H1 (cell line): Measurements from ENCODE around the gene SLC24A4.

Source experiments
- EP300 ChIP-seq, 2 experiments: IDR thresholded peaks; 1 replicate in 1 of 2; 2 replicates in 1 of 2; pipeline ENCODE4 v1.6.1; 2011 to 2012; ENCODE audit warnings: low read depth in 2 of 2, low read length in 2 of 2, mild to moderate bottlenecking in 2 of 2, borderline replicate concordance in 1 of 2, inconsistent platforms in 1 of 2, moderate library complexity in 1 of 2
- JUN ChIP-seq: IDR thresholded peaks from 2 replicates; pipeline ENCODE4 v1.6.1; 2011; ENCODE audit warnings: low read depth, mild to moderate bottlenecking, improper control_type of control experiment, low read length
- POLR2A ChIP-seq, 2 experiments: IDR thresholded peaks; 1 replicate in 1 of 2; 2 replicates in 1 of 2; pipeline ENCODE4 v1.6.1; 2011; ENCODE audit warnings: low read depth in 2 of 2, low read length in 2 of 2, mild to moderate bottlenecking in 2 of 2; ENCODE audit errors: control extremely low read depth in 1 of 2
- SP1 ChIP-seq: IDR thresholded peaks from 2 replicates; pipeline ENCODE4 v1.6.1; 2011; ENCODE audit warnings: low read depth, low read length
- TF ChIP-seq, protein P1 (sequence below), 3 experiments: IDR thresholded peaks; 1 replicate in 2 of 3; 2 replicates in 1 of 3; pipeline versions ENCODE4 v1.5.1 to v1.6.1; 2011; ENCODE audit warnings: low read length in 3 of 3, mild to moderate bottlenecking in 3 of 3, inconsistent platforms in 2 of 3, low read depth in 1 of 3, moderate library complexity in 1 of 3; ENCODE audit not compliant: insufficient read depth in 1 of 3; ENCODE audit errors: control extremely low read depth in 1 of 3
- TF ChIP-seq, protein P2 (sequence below): IDR thresholded peaks from 2 replicates; pipeline ENCODE4 v1.6.1; 2012; ENCODE audit warnings: low read length, inconsistent platforms

DNA sequence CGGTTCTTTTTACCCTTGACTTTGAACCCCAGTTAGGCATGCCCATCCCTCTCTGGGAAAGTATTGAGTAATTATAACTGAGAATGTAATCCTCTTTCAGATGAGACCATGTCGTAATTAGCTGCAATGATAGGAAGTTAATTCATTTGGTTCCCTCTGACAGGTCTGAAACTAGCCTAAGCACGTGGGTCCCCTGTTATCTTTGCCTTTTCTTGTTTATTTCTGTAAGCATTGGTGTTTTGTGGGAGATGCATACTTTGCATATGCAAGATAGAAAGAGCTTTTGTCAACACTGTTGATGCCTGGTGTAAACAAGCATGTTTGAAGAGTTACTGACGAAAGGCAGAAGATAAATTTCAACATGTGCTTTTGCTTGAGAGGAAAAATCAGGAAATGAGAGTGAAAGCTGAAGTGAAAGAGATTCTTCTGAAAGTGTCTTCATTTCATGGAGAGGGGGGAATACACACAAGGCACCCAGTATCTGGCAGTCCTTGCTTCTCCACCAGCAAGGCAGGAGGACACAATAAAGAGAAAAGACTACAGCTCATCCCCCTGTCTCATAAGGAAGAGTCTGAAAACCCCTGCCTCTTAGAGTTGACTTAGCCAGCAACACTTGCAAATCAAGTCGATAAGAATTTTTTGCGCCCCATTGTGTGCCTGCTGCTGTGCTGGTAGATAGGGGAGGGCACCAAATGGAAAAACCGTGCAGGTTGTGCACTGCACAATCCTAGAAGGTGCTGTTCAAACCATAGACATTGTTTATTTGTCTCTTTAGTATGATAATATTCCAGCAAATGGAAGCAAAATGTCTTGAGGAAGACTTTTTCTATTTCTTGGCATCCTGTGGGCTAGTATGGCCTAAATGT lies 77.8 kb downstream of the SLC24A4 start:
- TF ChIP-seq POLR2A (IDR thresholded peaks at IDR 0.05; ENCODE audit: control extremely low read depth in 1 of 2, low read depth in 2 of 2, low read length in 2 of 2) (no peak), JUN (no peak), SP1 (no peak), EP300 (IDR thresholded peaks at IDR 0.05; ENCODE audit: borderline replicate concordance in 1 of 2, low read depth in 2 of 2, low read length in 2 of 2) (no peak)
- TF ChIP-seq, protein P1, sequence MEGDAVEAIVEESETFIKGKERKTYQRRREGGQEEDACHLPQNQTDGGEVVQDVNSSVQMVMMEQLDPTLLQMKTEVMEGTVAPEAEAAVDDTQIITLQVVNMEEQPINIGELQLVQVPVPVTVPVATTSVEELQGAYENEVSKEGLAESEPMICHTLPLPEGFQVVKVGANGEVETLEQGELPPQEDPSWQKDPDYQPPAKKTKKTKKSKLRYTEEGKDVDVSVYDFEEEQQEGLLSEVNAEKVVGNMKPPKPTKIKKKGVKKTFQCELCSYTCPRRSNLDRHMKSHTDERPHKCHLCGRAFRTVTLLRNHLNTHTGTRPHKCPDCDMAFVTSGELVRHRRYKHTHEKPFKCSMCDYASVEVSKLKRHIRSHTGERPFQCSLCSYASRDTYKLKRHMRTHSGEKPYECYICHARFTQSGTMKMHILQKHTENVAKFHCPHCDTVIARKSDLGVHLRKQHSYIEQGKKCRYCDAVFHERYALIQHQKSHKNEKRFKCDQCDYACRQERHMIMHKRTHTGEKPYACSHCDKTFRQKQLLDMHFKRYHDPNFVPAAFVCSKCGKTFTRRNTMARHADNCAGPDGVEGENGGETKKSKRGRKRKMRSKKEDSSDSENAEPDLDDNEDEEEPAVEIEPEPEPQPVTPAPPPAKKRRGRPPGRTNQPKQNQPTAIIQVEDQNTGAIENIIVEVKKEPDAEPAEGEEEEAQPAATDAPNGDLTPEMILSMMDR (IDR thresholded peaks at IDR 0.05; ENCODE audit: control extremely low read depth in 1 of 3, insufficient read depth in 1 of 3, low read depth in 1 of 3, low read length in 3 of 3) = no peak
- TF ChIP-seq, protein P2, sequence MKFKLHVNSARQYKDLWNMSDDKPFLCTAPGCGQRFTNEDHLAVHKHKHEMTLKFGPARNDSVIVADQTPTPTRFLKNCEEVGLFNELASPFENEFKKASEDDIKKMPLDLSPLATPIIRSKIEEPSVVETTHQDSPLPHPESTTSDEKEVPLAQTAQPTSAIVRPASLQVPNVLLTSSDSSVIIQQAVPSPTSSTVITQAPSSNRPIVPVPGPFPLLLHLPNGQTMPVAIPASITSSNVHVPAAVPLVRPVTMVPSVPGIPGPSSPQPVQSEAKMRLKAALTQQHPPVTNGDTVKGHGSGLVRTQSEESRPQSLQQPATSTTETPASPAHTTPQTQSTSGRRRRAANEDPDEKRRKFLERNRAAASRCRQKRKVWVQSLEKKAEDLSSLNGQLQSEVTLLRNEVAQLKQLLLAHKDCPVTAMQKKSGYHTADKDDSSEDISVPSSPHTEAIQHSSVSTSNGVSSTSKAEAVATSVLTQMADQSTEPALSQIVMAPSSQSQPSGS = no peak
